GM21423 (cell line): ENCODE measurements around the gene SNX14.
"Not testable (repeated sequence)": the region's sequence is repeated elsewhere in the genome, so short reads cannot be mapped to it uniquely, and the experiment has no call there.

Source experiments
- ATAC-seq: cut with Tn5 transposase; IDR thresholded peaks from one replicate; pipeline ENCODE4 v1.9.1; 2021; ENCODE audit warnings: mild to moderate bottlenecking, moderate library complexity; ENCODE audit not compliant: unreplicated experiment

SNX14 gene

DNA sequence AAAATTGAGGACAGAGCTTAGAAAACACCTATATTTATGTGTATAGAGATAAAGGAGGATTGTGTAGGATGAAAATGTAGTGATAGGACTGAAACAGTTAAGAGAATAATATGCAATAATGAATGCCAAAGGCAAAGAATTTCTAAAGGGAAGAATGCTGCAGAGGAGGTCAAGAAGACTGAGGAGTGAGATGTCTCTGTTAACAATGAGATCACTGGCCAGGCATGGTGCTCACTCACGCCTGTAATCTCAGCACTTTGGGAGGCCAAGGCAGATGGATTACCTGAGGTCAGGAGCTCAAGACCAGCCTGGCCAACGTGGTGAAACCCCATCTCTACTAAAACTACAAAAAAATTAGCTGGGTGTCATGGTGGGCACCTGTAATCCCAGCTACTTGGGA is 69.4 kb downstream of the SNX14 start:
- not testable (repeated sequence) for ATAC-seq

DNA sequence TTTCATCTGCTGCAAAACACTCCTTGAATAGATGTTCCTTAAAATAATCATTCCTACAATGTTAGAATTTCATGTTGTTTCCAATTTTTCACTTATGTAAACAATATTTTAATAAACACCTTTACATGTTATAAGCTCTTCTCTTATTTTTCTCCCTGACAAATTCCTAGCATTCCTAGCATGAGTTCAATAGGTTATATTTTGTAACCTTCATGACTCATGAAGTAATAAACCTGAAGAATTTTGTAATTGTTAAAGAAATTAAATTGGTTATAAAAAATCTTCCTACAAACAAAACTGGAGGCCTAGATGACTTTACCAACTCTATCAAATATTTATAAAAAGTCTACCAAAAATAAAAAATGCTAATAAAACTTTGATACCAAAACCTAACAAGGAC is 77.5 kb downstream of the SNX14 start:
- no peak for ATAC-seq

DNA sequence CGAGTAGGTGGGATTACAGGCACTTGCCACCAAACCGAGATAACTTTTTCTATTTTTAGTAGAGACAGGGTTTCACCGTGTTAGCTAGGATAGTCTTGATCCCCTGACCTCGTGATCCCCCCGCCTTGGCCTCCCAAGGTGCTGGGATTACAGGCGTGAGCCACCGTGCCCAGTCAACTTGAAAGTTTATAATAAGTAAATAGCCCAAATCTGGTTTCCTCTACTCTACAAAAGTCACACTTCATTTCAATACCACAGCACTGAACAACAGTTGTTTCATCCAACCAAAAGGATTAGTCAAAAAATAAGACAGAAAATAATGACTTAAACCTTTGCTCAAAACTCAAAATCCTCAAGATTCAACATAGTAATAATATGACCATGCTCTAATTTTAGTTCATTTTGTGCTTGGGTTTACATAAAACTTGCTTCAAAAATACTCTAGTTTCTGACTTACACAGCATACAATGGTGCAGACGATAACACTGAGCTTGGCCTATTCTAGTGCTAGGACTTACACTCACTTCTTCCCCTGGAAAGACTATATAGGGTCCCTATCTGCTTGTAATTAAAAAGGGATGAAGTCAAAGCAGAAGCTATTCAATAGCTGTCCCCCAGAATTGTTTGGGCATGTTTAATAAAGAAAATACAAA is 87.1 kb downstream of the SNX14 start:
- no peak for ATAC-seq

DNA sequence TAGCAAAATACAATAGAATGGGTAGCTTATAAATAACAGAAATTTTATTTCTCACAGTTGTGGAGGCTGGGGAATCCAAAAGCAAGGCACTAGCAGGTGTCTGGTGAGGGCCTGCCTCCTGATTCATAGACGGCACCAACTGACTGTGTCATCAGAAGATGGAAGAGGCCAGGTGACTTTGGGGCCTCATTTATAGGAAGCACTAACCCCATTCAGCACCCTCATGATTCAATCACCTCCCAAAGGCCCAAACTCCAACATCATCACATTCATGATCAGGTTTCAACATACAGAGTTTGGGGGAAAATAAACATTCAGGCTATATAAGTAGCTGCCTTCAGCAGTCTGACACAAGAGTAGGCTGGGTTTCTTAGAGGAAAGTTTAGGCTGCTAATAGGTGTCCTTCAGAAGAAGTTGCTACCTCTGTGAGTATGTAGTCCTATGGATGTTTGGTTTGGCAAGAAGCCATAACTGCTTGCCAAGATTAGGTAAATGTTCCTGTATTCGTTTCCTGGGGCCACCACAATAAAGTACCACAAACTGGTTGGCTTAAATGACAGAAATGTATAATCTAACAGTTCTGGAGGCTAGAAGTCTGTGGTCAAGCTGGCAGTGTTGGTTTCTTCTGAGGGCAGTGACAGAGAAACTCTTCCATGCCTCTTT is 94.9 kb downstream of the SNX14 start:
- no peak for ATAC-seq

DNA sequence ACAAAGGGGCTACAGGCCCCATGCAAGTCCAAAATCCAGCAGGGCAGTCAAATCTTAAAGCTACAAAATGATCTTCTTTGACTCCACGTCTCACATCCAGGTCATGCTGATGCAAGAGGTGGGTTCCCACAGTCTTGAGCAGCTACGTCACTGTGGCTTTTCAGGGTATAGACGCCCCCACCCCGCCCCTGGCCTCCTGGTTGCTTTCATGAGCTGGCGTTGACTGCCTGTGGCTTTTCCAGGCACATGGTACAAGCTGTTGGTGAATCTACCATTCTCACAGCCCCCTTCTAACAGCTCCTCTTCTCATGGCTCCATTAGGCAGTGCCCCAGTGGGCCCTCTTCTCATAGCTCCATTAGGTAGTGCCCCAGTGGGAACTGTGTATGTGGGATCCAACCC is 96.8 kb downstream of the SNX14 start:
- ATAC-seq, result no peak

DNA sequence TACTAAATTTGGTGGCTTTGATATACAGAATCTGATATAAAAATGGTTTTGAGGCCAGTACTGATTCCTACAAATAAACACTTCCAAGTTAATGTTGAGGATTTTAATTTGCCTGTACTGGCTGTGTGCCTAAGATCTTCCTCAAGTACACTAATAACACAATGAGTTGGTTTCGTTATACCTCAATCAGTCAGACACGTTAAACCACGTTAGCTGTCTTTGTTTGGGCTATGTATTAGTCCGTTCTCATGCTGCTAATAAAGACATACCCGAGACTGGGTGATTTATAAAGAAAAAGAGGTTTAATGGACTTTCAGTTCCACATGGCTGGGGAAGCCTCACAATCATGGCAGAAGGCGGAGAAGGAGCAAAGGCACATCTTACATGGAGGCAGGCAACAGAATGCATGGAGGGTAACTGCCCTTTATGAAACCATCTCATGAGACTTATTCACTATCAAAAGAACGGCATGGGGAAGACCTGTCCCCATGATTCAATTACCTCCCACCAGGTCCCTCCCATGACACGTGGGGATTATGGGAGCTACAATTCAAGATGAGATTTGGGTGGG is 97.6 kb downstream of the SNX14 start:
- ATAC-seq, result no peak

DNA sequence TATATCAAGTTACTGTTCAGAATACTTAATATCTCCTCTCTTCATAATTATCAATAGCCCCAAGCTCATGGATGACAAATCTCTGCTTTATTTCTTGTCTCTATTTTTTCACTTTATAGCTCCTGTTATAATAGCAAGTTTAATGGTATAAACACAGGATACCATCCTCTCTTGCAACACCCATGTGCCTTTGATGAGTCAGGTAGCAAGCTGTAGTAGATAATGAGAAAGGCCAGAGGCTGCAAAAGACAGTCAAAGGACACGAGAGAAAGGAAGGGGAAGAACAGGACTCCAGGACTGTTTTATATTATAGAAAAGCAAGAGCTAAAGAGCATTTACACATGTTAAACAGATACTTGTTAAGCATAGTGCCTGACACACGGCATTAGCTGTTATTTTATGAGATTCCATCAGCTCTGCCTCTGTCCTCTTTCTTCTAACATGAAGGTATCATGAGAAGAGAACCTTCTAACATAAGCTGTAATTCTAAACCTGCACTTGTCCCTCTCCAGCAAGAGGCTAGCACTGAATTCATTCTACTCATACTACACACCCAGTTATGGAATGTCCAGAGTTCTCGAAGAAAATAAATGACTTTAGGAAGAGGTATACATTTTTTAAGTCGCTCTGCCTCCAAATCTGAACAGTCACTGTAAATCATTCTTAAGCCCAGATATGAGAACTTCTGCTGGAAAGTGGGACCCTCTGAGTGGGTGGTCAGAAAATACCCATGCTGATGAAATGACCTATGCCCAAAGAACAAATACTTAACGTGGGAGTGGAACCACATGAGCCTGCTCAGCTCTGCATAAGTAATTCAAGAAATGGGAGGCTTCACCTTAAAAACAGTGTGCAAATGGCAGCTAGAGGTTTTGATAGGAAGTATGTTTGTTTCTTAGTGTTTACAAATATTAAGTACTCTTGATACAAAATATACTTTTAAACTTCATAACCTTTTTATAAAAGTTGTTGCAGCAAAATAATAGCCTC is 98.8 kb downstream of the SNX14 start:
- no peak for ATAC-seq

DNA sequence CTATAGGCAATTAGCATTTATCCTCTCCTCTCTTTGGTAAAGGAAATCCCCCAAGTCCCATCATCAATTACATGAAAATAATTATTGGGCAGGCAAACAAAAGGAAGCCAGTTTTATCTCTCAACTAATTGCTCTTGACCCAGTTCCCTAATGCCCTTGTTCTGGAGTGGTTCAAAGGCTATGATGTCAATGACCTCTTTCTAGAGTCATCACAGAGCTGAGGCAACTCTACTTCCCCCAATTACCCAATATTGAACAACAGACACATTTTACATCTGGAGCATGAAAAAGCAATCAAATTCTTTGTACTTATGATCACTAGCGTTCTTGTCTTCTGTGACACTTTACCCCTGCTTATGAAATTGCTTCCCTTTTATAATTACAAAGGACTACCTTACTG is 100.3 kb downstream of the SNX14 start:
- no peak for ATAC-seq

DNA sequence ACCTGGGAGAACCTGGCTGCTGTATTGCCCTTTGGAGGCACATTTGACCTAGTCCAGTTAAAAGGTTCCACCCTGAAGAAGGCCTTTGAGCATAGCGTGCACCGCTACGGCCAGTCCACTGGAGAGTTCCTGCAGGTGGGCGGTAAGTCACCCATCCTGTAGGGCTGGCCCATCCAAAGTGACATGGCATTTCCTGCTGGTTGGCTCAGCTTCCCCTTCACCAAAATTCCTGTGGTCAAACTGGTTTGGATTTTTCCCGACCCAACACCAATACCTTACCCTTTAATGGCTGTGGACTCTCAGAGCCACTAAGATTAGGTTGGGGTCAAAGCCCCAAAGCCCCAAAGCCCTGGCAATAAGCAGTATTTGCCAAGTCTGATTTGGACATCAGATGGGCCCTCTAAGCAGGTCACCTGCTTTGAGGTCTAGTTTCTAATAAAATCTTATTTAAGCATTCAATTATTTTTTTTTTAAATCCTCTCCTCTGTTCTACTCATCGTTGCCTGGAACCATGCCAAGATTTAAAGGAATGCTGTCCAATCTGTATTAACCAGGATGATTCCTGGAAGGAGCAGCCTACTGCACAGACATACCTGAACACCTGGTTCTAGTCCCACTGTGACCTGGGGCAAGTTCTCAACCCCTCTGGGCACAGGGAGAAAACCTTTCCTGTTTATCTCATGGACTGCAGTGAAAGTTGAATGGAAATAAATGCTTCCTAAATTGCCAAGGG is 103.0 kb downstream of the SNX14 start:
- ATAC-seq, result no peak

DNA sequence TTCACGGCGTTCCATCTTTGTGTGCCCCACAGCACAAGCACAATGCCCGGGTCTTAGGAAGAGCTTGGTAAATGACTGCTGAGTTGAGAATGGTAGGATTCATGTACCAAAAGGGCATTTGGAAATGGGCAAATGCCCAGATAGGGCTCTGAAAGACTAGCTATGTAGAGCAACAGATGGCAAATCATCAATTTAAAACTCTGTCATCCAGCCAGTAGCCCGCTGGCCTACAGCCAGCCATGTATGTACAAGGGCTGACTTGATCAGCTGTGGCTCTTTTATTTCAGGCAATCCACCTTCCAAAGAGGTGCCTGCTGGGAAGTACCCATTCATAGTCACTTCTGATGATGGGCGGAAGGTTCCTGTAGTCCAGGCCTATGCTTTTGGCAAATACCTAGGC is 108.7 kb downstream of the SNX14 start:
- ATAC-seq, result no peak

DNA sequence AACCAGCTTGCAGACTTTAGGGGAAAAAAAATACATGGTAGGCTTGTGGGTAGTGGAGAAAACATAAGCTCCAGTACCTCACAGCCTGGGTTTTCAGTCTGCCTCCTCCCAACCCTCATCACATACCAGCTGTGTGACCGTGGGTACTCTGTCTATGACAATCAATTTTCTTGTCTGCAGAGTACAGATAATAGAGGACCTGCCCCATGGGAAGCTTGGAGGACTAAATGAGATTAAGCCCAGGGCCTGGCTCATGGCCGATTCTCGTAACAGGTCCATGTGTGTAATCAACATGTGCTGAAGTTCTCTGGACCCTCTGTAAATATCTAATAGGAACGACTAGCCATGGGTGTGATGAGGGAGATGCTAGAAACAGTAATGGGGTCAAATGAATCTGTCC is 109.8 kb downstream of the SNX14 start:
- ATAC-seq, result no peak

DNA sequence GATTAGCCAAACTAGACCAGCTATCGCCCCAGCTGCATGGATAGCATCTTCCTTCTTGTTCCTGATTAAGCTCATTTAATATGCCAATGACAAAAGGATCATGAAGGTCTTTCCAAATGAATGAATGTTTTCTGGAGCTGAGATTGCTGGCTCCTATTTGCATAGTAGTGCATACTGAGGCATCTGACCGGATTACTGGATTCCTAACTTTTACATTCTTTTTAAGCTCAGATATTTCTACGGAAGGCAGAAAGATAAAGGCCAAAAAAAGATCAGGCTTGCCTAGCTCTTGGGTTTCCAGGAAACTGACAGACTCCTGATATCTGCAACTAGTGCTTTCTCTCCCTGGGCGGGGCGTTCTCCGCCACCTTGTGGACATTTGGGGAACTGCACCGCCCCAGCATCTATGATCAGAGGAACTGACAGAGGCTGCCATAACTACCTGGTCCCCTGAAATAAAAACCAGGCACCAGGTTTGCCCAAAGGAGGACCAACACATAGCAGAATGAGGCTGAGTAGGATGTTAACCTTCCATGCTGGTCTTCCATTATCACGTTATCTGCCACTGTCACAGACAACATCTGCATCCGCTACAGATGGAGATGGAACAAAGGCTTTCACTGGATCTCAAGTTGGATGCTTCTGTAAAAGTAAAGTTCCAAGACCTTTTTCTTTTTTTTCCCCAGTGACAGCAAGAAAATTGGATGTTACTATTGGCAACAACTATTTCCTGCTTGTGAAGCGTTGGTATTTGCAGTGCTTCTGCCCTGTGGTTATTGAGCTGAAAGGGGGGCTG is 110.6 kb downstream of the SNX14 start:
- peak; percentile 88 for ATAC-seq

DNA sequence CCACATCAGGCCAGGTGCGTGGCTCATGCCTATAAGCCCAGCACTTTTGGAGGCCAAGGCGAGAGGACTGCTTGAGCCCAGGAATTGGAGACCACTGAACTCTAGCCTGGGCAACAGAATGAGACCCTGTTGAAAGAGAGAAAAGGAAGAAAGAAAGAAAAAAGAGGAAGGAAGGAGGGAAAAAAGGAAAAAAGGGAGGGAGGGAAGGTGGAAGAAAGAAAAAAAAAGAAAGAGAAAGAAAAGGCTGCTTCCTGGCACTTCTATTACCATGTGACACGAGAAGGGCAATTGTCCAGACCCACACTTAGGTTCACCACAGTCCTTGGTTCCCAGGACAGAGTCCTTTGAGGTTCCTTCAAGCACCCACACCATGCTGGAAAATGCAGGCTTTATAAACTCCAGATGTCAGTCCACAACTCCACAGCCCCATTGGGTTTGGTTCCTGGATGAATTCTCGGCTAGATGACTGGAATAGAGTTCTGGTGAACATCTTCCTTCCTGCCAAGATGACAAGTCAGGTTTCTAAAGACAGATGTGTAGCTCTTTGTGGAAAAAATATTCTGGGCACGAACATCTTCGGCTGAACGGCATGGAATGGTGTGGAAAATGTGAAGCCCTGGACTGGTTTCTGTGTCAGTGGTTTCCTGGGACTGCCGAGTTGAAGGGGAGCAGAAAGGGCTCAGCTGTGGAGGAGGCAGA is 111.3 kb downstream of the SNX14 start:
- no peak for ATAC-seq

DNA sequence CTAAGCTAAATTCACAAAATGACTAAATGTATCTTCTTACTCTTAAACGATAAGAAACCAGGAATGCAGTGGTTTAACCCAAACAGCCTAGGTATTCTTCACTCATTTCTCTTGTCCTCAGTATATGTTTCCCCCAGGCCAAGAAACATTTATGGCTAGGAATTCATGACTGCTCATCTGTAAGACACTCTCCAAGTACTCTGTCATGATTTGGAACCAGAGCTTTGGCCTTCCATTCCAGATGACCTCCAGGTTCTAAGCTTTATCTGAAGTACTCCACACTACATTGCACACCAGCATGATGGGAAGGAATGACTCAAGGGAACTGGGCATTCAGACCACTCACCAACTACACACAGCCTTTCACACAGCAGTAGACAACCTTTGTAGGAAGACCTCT is 114.5 kb downstream of the SNX14 start:
- ATAC-seq, result no peak

DNA sequence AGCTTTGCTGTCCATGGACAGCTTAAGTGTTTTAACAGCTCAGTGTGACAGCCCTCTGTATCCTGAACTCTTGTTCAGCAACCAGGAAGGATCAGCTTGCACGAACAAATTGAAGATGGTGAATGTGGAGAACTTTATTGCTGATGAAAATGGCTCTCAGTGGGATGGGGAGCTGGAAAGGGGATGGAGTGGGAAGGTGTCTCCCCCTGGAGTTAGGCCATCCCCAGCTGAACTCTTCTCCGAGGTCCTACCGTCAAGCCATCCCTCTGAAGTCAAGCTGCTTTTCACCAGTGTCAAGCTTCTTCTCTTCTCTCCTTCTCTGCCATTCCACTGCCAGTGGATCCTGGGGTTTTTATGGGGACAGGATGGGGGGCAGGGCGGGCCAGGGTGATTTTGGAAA is 117.1 kb downstream of the SNX14 start:
- ATAC-seq, result no peak

DNA sequence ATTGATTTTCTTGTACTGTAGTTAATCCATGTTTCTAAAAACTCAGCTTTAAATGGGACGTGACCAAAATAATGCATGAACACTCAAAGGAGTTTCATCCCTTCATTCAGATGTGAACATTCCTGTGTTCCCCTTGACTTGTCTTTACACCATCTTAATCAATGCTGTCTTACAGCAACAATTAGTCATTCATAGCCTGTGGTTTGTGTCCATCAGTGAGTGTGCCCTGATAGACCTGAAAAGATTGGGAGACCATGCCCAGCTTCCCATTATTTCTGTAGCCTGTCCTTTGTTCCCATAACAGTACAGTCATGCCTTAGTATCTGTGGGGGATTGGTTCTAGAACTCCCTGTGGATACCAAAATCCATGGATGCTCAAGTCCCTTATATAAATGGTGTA is 119.9 kb downstream of the SNX14 start:
- no peak for ATAC-seq

DNA sequence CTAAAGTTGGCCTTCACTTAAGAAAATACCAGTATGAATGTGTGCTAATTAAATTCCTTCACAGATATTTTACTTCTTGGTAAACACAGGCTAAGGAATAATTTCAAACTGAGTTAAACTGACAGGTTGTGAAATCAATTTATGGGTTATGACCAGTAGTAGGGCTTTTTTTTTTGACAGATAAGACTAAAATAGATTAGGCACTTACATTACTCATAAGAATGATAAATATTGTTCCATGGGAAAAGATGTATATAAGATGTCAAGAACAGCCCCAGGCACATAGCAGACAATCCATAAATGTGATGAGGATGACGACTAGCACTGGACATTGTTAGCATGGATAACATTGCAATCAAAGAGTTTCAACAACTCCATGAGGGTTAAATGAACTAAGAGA is 120.9 kb downstream of the SNX14 start:
- ATAC-seq, result no peak

DNA sequence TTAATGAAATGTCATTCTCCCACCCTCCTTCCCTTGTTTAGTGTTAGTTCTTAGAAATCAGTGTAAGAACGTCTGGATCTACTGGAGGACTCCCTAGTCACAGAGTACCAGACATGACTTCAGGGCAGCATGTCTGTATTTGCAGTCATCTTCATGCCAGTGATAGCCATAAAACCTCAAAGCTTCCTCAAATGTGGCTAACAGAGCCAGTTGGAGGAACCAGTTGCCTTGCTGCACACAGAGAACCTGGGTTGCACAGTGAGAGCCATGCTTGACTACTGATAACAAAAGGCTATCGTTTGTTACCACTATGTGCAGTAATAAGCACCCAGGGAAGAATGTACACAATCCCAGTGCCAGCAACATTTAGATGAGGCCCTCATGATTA is 123.6 kb downstream of the SNX14 start:
- no peak for ATAC-seq

DNA sequence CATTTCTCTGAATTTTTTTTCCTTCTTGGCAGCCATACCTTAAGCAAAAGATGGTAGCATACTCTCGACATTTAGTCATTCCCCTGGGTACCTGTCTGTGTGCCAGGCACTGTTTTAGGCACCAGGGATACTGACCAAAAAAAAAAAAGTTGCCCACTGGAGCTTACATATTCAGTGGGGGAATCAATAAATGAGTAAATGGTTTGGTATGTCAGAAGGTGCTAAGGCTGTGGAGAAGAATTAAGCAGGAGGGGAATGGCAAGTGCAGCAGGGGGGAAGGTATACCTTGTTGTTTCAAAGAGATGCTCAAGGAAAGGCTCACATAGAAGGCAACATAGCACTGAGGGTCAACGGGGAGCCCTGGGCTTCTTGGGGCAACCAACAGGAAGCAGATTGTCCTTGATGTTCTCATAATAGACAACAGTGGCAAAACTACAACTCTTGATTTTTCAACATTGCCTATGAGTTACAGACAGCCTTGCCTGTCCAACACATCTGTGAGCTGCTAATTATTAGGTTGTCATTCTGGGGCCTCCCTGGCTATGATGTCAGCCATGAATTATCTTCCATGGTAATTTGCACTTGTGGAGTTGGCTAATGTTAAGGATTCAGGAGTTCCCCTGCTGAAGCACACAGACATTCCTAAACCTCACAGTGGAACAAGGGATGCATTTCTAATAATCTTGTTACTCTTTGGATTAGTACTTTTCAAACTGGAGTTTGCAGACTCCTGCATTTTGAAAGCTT is 124.2 kb downstream of the SNX14 start:
- ATAC-seq, result no peak
